Type B pancreatic cell (in vitro differentiated cells): ENCODE measurements around the gene LZTFL1. TPM values are rescaled to one million over a fixed set of nuclear protein-coding genes. Genes with fewer than 3 reads are reported as not detected.

Experiments used
- DNase-seq: peaks from one replicate; pipeline ENCODE4 v3.0.0; 2021; ENCODE audit warnings: mixed read lengths; ENCODE audit not compliant: unreplicated experiment; ENCODE audit errors: extremely low spot score
- H3K27ac Mint-ChIP-seq: 2 replicates; pipeline ENCODE4 v1.8.0; 2021; ENCODE audit warnings: mild to moderate bottlenecking, mixed read lengths
- H3K27me3 Mint-ChIP-seq: 2 replicates; pipeline ENCODE4 v1.8.0; 2021; ENCODE audit warnings: mixed read lengths
- H3K36me3 Mint-ChIP-seq: 2 replicates; pipeline ENCODE4 v1.8.0; 2021; ENCODE audit warnings: mixed read lengths
- H3K4me1 Mint-ChIP-seq: one replicate; pipeline ENCODE4 v1.8.0; 2021; ENCODE audit warnings: mixed read lengths; ENCODE audit not compliant: unreplicated experiment
- H3K4me3 Mint-ChIP-seq: 2 replicates; pipeline ENCODE4 v1.8.0; 2021; ENCODE audit warnings: mild to moderate bottlenecking, mixed read lengths
- H3K9me3 Mint-ChIP-seq: 2 replicates; pipeline ENCODE4 v1.8.0; 2021; ENCODE audit warnings: mixed read lengths
- CTCF ChIP-seq: fragments of 200-600 bp; sonication (generic); conservative IDR thresholded peaks from 2 replicates; pipeline ENCODE4 v1.5.0; 2021; ENCODE audit warnings: antibody characterized with exemption, mild to moderate bottlenecking
- total RNA-seq: library from RNA; stranded (reverse); gene quantifications from 2 replicates; pipeline ENCODE4 v1.2.1, GENCODE V29; 2021; ENCODE audit warnings: low replicate concordance

LZTFL1 gene
- total RNA-seq, 1 donor from 2014 or later: 36.0 TPM

GRCh38 chr3:45789235-45789812 lies 52.6 kb downstream of the LZTFL1 start:
- TF ChIP-seq CTCF: no peak

GRCh38 chr3:45787551-45787950 lies 54.4 kb downstream of the LZTFL1 start:
- Mint-ChIP-seq H3K4me1 (peaks cover 7% of the 10 kb centered on the region), H3K36me3 (peaks cover 9% of the 10 kb centered on the region), H3K27ac (no peak overlapping the region), H3K9me3 (peaks cover 17% of the 10 kb centered on the region), H3K27me3 (peaks cover 26% of the 10 kb centered on the region), H3K4me3 (no peak overlapping the region)
- DNase-seq: peak; percentile 20
- TF ChIP-seq CTCF: no peak

More at GRCh38 chr3:45789235-45789812, 52.6 kb downstream of the LZTFL1 start:
- Mint-ChIP-seq H3K27me3 (peaks cover 41% of the 10 kb centered on the region), H3K36me3 (peaks cover 9% of the 10 kb centered on the region), H3K4me1 (peaks cover 17% of the 10 kb centered on the region), H3K9me3 (peaks cover 17% of the 10 kb centered on the region), H3K27ac (no peak overlapping the region), H3K4me3 (no peak overlapping the region)
- DNase-seq: no peak

- Mint-ChIP-seq H3K9me3 (peaks cover 17% of the 10 kb centered on the region), H3K27ac (no peak overlapping the region), H3K27me3 (peaks cover 26% of the 10 kb centered on the region), H3K36me3 (peaks cover 9% of the 10 kb centered on the region), H3K4me3 (no peak overlapping the region), H3K4me1 (peaks cover 7% of the 10 kb centered on the region)
- no peak for TF ChIP-seq CTCF
- DNase-seq: peak; percentile 20
Observed at GRCh38 chr3:45786801-45787495, 55.0 kb downstream of the LZTFL1 start.

- no peak overlapping the region for H3K4me3 Mint-ChIP-seq
- no peak overlapping the region for H3K27ac Mint-ChIP-seq
- TF ChIP-seq CTCF: no peak
- peaks cover 14% of the 10 kb centered on the region for H3K9me3 Mint-ChIP-seq
- H3K4me1 Mint-ChIP-seq: peaks cover 4% of the 10 kb centered on the region
- peaks cover 17% of the 10 kb centered on the region for H3K27me3 Mint-ChIP-seq
- peak; percentile 49 for DNase-seq
- H3K36me3 Mint-ChIP-seq: peaks cover 7% of the 10 kb centered on the region
Observed at GRCh38 chr3:45785605-45786150, 56.2 kb downstream of the LZTFL1 start.

GRCh38 chr3:45783667-45784066 lies 58.3 kb downstream of the LZTFL1 start:
- Mint-ChIP-seq H3K27me3 (peaks cover 13% of the 10 kb centered on the region), H3K4me3 (no peak overlapping the region), H3K9me3 (peaks cover under 1% of the 10 kb centered on the region), H3K36me3 (no peaks in the 10 kb centered on the region), H3K4me1 (no peaks in the 10 kb centered on the region), H3K27ac (no peak overlapping the region)
- TF ChIP-seq CTCF: no peak
- DNase-seq: peak; percentile 32
